HG02798 (cell line): ENCODE measurements around the gene TLE6.
"Not testable (repeated sequence)": the region's sequence is repeated elsewhere in the genome, so short reads cannot be mapped to it uniquely, and the experiment has no call there.

Source experiments
- ATAC-seq: cut with Tn5 transposase; IDR thresholded peaks from one replicate; pipeline ENCODE4 v1.9.1; 2021; ENCODE audit warnings: mild to moderate bottlenecking; ENCODE audit not compliant: unreplicated experiment, poor library complexity

TLE6 gene

DNA sequence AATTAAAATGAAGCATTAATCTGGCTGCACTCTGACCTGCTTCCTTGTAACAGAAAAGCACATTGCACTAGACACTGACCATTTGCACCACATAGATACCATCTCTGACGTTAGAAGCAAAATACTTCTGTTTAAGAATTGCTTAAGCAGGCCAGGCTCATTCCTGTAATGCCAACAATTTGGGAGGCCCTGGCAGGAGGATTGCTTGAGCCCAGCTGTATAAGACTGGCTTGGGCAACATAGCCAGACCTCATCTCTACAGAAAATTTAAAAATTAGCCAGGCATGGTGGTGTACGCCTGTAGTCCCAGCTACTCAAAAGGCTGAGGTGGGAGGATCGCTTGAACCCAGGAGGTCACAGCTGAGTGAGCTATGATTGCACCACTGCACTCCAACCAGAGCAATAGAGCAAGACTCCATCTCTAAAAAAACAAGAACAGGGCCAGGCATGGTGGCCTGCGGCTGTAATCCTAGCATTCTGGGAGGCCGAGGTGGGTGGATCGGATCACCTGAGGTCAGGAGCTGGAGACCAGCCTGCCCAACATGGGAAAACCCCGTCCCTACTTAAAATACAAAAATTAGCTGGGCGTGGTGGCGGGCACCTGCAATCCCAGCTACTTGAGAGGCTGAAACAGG lies 7.0 kb upstream of the TLE6 start:
- ATAC-seq: no peak

DNA sequence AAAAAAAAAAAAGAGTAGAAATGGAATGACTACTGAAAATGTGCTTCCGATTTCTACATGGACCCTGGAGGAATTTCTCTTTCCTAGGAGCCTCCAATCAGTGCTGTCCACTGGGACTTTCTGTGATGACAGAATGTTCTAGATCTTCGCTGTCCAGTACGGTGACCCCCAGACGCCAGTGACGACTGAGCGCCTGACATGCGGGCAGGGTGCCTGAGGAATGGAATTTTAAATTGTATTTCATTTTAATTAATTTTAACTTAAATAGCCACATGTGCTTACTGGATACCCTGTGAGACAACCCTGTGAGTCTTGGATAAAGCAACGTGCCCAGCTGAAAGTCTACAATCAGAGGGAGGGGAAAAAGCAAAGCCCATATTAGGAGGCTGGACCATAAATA lies 4.1 kb upstream of the TLE6 start:
- no peak for ATAC-seq

DNA sequence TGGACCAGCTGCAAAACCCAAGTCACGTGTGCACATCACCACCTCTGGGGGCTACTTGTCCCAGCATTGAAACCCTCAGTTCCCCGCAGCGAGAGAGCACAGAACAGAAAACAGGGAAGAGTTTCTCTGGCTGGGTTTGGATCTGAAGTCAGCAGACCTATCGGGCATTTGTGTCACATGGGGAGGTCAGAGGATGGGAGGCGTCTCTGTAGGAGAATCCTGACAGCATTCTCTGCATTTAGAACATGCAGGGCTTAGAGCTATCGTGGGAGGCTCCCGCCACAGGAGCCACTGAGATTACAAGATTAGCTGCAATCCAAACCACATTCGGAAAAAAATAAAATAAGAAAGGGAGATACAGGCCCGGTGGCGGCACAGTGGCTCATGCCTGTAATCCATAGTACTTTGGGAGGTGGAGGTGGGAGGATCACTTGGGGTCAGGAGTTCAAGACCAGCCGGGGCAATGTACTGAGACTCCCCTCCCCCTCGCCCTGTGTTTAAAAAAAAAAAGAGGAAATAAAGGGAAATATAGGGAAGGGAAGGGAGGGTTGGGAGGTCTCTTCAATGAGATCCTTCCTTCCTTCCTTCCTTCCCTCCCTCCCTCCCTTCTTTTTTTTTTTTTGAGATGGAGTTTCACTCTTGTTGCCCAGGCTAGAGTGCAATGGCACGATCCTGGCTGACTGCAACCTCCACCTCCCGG lies 2.9 kb upstream of the TLE6 start:
- no peak for ATAC-seq

DNA sequence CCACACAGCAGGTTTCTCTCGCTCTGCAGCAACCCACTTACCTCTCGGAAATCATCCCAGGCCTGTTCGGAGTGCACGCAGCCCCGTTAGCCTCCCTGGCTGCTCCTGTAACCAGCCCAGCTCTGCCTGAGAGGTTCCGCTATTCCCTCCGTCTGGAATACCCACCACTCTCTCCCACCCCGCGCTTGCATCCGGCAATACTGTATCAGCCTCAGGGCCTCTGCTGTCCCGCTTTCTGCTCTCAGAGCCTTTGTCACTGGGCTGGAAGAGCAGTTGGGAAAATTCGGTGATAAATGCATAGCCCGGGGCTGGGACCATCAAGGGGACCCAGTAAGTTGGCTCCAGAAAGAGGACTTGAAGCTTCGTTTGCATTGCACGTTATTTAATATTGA lies 759 bp upstream of the TLE6 start:
- ATAC-seq: no peak

DNA sequence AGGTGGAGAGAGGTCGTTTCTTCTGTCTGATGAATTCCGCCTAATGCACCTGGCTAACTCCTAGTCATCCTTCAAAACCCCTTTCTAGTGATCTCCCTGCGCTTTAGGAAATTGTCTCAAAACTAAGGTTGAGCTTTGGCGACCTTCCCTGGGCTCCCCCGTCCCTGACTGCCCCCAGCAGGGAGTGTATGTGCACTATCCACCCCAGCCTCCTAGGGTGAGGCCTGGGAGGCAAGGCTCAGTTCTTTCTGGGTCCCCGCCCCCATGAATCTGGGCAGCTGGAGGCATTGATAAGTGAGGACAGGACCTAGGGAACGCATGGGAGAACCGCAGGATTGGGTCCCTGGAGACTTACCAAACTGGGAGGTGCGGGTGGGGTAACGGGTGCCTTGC lies 378 bp downstream of the TLE6 start:
- no peak for ATAC-seq

DNA sequence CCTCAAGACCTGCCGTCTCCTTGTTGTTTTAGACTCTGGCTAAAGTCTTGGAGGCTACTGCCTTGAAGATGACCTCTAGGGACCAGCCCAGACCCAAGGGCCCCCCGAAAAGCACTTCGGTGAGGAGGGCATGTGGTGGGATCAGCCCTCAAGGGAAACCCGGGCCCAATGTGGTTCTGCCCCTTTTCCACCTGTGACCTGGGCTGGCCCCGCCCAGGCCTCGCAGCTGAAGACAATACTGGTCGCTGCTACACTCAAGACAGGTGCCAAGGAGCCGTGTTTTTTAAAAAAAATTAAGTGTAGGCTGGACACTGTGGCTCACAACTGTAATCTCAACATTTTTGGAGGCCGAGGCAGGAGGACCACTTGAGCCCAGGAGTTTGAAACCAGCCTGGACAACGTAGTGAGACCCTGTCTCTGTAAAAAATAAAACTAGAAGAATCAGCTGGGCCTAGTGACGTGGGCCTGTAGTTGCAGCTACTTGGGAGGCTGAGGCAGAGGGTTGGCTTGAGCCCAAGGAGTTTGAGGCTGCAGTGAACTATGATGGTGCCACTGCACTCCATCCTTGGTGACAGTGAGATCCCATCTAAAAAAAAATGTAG lies 903 bp downstream of the TLE6 start:
- no peak for ATAC-seq

DNA sequence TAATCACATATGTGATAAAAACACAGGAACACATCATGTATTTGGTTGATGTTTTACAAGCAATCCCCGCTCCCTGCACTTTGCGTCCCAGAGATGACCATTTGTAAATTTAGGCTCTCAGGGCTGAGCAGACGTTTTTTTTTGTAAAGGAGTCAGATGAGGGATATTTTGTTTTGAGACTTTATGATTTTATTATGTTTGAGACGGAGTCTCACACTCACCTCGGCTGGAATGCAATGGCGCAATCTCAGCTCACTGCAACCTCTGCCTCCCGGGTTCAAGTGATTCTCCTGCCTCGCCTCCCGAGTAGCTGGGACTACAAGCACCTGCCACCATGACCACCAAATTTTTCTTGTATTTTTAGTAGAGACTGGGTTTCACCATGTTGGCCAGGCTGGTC lies 1.4 kb downstream of the TLE6 start:
- ATAC-seq: no peak

DNA sequence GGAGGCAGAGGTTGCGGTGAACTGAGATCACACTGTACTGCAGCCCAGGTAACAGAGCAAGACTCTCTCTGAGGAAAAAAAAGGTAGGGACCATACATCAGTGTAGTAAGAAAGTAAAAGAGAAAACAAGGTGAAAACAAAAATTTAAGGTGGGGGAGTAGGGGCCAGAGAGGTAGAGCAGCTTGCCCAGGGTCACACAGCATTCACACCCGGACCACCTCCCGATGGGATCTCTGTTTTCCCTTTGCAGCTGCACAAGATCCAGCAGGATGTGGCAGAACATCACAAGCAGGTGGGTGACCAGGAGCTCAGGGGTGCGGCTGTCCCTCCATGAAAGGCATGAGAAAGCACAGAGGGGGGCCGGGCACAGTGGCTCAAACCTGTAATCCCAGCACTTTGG lies 4.5 kb downstream of the TLE6 start:
- no peak for ATAC-seq

DNA sequence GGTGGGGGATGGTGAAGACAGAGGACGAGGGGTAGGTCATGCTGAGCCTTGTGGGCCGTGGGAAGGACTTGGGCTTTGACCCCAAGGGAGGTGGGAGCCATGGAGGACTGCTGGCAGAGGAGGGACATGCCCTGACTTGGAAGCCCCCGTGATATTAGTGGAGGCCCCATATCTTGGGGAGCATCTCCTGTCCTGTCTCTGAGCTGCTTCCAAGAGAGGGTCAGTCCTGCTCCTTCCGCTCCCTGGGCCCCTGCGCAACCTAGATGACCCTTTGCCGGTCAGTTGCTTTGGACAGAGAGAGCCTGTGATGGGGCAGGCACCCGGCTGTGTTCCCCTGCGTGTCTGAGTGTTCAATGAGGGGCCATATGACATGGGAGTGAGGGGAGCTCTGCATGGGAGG lies 5.2 kb downstream of the TLE6 start:
- ATAC-seq: no peak

DNA sequence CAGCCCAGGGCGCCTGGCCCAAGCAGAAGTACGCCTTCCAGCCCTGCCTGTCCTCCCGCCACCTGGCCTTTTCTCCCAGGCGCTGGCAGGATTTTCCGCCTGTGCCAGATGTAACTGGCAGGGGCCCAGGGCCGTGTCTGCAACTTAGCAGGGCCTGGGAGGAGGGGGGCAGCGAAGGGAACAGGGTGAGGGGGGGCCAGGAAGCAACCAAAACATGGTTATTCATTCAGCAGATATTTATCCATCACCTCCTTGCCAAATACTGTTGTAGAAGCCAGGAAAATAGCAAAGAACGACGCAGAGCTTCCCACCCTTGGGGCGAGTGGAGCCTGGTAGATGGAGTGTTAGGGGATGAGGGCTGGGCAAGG lies 5.6 kb downstream of the TLE6 start:
- no peak for ATAC-seq

DNA sequence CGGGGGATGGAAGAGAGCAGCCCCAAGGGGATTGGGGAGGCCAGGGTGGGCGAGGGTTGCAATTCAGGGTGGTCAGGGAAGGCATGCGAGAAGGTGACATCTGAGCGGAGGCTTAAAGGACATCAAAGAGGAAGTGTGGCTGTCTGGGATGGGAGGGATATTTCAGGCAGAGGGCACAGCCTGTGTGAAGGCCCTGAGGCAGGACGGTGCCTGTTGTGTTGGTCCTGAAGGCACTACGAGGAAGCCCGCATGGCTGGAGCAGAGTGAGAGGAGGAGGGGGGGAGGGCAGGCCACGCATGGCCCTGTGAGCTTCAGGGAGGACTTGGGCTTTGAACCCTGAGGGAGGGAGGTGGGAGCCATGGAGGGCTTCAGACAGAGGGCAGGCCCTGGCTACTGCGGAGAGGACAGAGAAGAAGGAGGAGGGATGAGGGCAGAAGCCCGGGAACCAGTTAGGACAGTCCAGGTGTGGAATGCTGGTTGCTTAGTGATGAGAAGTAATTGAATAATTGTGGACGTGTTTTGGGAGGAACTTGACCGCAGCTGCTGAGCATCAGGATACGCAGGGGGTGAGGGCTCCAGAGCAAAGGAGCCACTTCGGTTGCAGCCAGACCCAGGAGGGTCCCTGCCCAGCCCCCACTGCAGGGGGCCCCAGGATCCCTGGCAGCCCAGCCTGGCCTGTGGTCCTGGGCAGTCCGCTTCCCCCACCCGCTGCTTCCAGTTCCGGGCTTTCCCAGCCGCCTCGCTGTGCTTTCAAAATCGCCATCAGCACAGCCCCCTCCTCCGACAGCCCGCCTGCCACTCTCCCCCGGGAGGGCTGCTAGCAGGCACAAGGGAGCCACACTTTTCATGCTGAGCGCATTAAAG lies 6.2 kb downstream of the TLE6 start:
- no peak for ATAC-seq

DNA sequence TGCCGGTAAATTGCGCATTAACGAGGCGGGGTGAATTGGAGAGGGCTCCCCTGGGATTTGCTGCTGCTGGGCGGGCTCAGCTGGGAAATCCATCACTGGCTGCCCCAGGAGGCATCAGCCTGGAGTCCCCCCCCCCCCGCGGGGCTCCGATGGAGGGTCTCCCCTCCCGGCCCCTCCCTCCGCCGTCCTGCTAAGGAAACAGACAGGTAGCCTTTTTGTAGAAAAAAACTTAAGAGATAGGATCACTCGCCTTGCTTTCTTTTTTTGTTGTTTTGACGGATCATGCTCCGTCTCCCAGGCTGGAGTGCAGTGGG lies 6.8 kb downstream of the TLE6 start:
- ATAC-seq: no peak

DNA sequence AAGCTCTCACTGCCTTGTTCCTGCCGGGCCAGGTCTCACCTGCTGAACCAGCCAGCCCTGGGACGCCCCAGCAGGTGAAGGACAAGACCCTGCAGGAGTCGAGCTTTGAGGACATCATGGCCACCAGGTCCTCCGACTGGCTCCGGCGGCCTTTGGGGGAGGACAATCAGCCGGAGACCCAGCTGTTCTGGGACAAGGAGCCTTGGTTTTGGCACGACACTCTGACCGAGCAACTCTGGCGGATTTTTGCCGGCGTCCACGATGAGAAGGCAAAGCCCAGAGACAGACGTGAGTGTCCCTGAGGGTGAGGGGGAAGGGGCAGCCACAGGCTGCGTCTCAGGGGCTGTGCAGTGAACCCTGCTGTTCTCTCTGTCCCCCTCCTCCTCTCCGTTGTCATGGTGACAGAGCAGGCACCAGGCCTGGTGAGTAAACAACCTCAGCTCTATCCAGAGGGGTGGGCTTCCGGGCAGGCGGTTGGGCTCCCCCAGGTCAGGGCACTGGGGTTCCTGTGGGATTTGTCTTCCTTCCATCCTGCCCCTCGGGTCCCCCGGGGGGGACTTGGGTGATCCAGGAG lies 9.7 kb downstream of the TLE6 start:
- no peak for ATAC-seq

DNA sequence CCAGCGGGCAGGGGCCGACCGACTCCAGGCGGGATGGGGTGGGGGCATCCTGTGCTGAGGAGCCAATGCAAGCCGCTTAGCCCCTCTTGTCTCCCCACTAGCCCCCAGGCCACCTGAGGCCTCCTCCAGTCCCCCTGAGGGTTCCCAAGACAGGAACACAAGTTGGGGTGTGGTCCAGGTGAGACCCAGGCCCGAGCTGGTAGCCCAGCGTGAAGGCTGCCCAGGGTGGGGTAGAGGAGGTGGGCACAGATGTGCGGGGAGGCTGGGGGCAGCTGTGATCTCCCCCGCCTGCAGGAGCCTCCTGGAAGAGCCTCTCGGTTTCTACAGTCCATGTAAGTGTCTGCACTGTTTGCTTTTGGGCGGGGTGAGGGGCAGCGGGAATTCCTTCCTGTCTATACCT lies 10.4 kb downstream of the TLE6 start:
- ATAC-seq: no peak

DNA sequence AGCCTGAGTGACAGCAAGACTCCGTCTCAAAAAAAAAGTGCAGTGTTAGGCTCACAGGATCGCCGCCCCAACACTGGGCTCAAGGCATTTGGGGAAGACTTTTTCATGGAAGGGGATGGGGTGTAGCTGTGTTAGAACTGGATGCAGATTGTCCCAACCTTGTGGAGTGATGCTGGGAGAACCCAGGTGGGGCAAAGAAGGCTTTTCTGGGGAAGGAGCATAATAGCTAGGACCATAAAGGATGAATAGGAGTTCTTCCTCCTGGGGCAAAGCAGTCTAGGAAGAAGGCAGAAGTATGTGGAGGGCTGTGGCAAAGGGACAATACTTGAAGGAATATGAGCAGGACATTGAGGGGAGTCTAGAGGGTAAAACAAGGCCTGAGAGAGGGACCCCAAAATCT lies 11.2 kb downstream of the TLE6 start:
- no peak for ATAC-seq

DNA sequence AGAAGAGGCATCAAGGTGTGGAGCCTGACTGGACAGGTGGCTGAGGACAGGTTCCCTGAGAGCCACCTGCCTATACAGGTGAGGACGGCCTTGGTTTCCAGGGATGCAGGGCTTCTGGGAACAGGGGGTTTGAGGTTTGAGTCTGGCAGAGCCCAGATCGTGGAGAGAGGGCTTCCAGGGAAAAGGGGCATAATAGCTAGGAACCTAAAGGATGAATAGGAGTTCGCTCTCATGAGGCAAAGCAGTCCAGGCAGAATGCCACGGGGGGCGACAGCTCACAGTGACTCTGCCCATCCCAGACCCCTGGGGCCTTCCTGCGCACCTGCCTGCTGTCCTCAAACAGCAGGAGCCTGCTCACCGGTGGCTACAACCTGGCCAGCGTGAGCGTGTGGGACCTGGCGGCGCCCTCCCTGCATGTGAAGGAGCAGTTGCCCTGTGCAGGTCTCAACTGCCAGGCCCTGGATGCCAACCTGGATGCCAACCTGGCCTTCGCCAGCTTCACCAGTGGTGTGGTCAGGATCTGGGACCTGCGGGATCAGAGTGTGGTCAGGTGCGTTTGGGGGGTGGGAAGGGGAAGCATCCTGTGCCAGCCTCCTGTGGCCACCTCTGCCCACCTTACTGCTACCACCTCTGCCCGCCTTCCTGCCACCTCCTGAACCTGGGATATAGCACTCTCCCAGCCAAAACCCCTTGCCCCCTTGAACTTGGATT lies 12.0 kb downstream of the TLE6 start:
- ATAC-seq: no peak

DNA sequence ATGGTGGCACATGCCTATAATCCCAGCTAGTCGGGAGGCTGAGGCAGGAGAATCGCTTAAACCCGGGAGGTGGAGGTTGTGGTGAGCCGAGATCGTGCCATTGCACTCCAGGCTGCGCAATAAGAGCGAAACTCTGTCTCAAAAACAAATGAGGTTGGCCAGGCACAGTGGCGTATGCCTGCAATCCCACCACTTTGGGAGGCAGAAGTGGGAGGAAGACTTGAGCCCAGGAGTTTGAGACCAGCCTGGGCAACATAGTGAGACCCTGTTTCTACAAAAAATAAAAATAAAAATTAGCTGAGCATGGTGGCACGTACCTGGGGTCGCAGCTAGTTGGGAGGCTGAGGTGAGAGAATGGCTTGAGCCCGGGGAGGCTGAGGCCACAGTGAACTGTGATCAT lies 15.0 kb downstream of the TLE6 start:
- not testable (repeated sequence) for ATAC-seq

DNA sequence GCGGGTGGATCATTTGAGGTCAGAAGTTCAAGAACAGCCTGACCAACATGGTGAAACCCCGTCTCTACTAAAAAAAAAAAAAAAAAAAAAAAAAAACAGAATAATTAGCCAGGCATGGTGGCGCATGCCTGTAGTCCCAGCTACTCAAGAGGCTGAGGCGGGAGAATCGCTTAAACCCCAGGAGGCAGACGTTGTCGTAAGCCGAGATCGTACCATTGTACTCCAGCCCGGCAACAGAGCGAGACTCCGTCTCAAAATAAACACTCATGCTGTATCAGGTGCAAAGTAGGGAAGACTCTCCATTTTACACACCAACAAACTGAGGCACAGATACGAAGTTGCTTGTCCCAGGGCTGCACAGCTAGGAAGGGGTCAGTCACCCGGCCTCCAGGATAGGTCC lies 15.6 kb downstream of the TLE6 start:
- ATAC-seq: no peak

DNA sequence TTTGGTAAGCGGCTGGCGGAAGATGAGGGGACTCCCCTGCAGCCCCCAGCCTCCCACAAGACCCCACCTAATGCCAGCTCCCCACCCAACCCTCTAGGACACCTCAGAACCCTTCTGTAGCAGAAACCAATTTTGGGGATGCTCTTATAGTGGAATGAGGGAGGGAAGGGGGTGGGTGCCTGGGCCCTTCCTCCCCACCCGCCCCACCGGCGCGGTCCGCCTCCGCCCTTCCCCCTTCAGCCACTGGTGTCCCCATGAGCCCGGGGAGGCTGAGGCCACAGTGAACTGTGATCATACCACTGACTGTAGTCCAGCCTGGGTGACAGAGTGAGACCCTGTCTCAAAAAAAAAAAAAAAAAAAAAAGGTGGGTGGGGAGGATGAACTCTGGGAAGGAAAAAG lies 16.2 kb downstream of the TLE6 start:
- ATAC-seq: no peak

DNA sequence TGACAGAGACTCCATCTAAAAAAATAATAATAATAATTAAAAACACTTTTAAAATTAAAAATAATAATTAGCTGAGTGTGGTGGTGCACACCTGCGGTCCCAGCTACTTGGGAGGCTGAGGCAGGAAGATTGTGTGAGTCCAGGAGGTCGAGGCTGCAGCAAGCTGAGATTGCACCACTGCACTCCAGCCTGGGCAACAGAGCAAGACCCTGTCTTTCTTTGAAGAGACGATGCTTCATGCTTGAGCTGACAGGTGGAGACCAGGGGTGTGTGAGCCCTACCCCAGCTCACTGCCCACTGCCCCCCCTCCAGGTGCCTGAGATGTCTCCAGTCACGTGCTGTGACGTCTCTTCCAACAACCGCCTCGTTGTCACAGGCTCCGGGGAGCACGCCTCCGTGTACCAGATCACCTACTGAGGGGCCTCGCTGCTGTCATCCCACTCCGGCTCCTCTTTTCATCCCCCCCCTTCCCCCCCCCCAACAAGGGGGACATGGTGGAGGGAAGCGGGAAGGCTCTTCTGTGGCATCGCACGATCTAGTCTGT lies 17.3 kb downstream of the TLE6 start:
- no peak for ATAC-seq
